GM19025 (cell line): ENCODE measurements around the gene RAG2.

Experiments
- ATAC-seq: cut with Tn5 transposase; IDR thresholded peaks from one replicate; pipeline ENCODE4 v1.9.1; 2021; ENCODE audit warnings: mild to moderate bottlenecking, low read depth, moderate library complexity; ENCODE audit not compliant: unreplicated experiment

RAG2 gene

DNA sequence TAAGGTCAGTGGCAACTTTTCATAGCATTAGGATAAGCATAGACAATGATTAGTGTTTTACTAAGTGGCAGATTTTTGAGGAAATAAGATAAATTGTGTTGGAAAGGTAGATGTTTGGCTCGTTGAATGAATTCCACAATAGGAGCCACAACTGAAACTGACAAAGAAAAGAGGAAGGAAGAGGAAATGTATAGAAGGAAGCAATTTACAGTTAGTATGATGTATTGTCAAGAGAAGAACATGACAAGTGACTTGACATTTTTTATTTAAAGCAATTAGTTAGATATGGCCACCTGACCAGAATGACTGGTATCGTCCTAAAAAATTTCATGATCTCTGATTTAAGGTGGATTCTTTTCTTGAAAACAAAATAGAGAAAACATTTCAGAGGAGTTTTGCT lies 3.1 kb upstream of the RAG2 start:
- no peak for ATAC-seq

DNA sequence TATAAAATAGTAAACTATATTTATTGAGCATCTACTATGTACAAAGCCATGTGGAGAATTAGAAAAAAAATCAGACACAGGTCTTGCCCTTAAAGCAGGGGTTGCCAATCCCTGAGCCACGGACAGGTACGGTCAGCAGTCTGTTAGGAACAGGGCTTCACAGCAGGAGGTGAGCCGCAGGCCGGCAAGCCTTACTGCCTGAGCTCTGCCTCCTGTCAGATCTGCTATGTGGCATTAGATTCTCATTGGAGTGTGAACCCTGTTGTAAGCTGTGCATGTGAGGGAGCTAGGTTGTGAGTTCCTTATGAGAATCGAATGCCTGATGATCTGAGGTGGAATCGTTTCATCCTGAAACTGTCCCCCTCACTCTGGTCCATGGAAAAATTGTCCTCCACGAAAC lies 2.1 kb upstream of the RAG2 start:
- no peak for ATAC-seq

DNA sequence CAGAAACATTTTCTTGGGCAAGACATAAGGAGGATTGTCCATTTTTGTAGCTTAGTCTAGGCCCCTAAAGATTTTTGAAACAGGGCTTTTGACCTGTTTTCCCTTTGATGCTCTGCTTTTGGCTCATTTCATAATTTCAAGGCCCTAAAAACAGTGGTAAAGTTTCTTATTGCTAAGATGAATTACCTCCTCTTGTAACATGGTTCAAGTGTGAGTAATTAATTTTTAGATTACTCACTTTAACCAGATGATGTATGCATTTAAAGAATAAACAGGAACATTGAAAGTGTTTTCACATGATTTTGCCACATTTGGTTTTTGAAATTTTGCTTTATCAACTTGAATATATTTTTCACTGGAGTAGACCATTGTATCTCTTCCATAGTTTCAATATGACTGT lies 1.2 kb downstream of the RAG2 start:
- ATAC-seq = no peak

- ATAC-seq = peak; percentile 52
These were observed 3.6 kb downstream of the RAG2 start, which contains the start of gene IFTAP for GRCh38 chr11:36594316-36594989. Gene IFTAP (plus strand): TSS chr11:36594502. CDS start chr11:36610104, 15,602 bp downstream.

- ATAC-seq = no peak
These were observed 6.6 kb downstream of the RAG2 start for GRCh38 chr11:36591433-36591832.

- ATAC-seq = no peak
These were observed 7.5 kb downstream of the RAG2 start for GRCh38 chr11:36590513-36590912.

- ATAC-seq = no peak
These were observed 9.9 kb downstream of the RAG2 start for GRCh38 chr11:36588099-36588498.

- no peak for ATAC-seq
These were observed 11.5 kb downstream of the RAG2 start for GRCh38 chr11:36586543-36586942.

GRCh38 chr11:36583667-36584066 lies 14.4 kb downstream of the RAG2 start:
- ATAC-seq = no peak

- ATAC-seq = no peak
These were observed 16.5 kb downstream of the RAG2 start for GRCh38 chr11:36581536-36581935.

- no peak for ATAC-seq
These were observed 19.6 kb downstream of the RAG2 start for GRCh38 chr11:36578458-36578857.

DNA sequence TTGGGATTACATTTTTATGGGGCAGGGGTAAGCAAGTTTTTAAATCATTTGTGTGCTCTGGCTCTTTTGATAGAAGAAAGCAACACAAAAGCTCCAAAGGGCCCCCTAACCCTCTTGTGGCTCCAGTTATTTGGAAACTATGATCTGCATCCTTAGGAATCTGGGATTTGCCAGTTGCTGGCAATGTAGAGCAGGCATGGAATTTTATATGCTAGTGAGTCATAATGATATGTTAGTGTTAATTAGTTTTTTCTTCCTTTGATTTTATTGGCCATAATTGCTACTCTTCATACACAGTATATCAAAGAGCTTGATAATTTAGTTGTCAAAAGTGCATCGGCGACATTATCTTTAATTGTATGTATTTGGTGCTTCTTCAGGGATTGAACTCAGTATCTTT lies 20.2 kb downstream of the RAG2 start:
- ATAC-seq = no peak

- ATAC-seq = no peak
These were observed 20.7 kb downstream of the RAG2 start for GRCh38 chr11:36577373-36577772.

GRCh38 chr11:36574486-36574885 lies 23.6 kb downstream of the RAG2 start:
- ATAC-seq = no peak

GRCh38 chr11:36569095-36569494 lies 28.9 kb downstream of the RAG2 start:
- no peak for ATAC-seq

- no peak for ATAC-seq
These were observed 30.3 kb downstream of the RAG2 start, which contains the start of gene RAG1 for GRCh38 chr11:36567694-36568093. Gene RAG1 (plus strand): TSS chr11:36568007. CDS start chr11:36573305, 5,298 bp downstream.

- no peak for ATAC-seq
These were observed 31.5 kb downstream of the RAG2 start for GRCh38 chr11:36566407-36567053.

DNA sequence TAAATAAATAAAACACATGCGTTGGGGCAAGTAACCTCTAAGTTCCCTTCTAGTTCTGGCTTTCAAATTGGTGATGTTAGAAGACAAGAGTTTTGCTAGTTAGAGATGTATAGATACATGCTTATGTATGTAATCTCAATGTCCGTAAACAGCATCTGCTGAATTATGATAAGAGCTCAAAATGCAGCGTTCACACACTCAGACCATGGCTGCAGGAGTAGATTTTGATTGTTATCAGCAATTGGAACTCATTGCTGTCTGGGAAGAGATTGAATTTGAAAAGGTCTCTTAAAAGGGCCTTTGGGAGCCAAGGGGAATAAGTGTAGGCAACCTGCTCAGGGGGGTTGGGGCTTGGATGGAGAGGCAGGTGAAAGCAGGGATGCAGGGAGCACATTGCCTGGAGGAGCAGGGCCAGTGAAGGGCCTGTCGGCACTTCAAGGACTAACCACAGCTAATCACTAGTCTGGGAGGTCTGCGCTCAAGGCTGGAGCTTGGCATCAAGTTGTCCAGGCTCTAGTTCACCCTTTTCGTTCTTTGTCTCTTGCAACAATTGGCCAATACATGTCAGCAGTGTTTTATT lies 32.9 kb downstream of the RAG2 start:
- no peak for ATAC-seq

GRCh38 chr11:36564376-36565030 lies 33.5 kb downstream of the RAG2 start:
- ATAC-seq = peak; percentile 59

- ATAC-seq = peak; percentile 94
These were observed 39.2 kb downstream of the RAG2 start for GRCh38 chr11:36558571-36559413.
